CD4-positive, alpha-beta T cell treated with Interleukin-4 for 4 hours (primary cell): ENCODE results near the gene PXK.

Experiments used
- DNase-seq: peaks from one replicate; pipeline ENCODE4 v3.0.0-alpha.2; 2020

The PXK gene

DNA sequence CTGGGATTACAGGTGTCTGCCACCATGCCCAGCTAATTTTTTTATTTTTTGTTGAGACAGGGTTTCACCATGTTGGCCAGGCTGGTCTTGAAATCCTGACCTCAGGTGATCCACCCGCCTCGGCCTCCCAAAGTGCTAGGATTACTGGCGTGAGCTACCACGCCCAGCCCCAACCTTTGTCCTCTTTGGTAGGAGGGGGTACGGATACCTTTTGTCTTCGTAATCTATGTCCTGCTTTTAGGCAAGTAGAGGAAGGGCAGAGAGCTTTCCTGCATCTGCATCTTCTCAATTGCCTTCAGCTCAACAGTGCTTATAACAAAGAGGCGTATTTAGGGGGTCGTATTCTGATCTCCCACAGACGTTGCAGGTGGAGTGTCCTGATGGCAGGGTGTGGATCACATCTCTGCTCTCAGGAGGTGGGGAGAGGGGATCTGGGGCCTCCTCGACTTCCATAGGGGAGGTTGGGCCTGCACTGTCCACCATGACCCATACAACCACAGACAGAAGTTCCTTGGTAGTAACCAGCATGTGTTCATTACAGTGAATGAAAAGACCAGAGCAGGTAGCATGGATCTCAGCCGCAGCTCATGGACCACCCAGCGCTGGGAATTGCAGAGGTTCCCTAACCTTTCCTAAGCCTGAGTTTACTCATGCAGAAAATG lies 137.8 kb downstream of the PXK start:
- DNase-seq: no peak

DNA sequence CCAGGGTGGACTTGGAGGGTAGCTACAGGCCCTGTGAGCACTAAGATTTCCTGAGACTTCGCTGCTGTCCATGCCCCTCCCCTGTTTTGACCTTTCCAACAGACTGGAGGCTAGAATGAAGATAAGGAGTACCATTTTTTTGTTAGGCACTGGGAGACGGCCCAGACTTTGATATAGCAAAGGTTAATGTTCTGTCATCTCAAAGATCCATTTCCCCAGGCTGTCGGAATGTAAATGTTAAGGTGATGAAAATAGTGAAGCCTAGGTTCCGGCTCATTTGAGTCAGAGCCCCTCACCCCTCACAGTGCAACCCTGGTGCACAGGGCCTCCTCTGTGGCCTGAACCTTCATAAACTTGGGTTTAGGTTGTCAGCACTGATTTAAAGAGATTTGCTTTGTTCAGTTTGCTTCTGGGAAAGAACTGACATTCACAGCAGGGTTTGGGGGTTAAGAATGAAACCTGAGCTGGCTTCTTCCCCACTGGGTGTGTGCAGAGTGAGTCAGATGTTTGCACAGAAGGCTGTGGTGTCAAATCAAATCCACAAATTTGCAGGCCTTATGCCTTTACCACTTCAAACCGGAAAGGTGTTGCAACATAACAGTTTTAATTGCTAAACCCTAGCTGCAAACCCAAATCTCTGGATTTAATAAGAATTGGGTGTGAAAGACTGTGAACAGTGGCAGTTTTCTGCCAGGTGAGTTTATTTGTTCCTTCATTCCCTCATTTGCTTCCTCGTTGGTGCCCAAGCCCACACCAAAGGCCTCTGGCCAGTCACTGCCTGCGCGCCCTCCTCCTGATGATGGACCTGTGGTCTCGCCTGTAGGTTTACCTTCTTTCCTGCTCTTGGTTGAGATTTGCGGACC lies 138.6 kb downstream of the PXK start:
- peak; percentile 88 for DNase-seq

DNA sequence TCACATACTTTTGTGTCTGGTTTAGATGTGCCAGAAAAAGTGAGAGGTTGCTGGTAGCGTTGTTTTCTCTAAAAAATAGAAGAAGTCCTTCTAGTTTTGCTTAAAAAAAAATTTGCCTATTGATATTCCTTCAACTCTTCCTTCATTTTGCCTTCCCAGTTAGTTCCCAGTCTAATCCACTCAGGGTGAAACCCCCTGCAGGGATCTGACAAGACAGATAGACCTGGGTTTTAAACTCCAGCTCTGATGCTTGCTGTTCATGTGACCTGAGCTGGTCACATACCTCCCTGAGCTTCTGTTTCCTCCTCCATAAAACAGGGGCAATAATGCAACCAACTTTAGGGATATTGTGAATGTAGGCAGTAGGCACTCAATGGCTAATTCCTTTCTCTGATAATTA lies 140.6 kb downstream of the PXK start:
- no peak for DNase-seq

DNA sequence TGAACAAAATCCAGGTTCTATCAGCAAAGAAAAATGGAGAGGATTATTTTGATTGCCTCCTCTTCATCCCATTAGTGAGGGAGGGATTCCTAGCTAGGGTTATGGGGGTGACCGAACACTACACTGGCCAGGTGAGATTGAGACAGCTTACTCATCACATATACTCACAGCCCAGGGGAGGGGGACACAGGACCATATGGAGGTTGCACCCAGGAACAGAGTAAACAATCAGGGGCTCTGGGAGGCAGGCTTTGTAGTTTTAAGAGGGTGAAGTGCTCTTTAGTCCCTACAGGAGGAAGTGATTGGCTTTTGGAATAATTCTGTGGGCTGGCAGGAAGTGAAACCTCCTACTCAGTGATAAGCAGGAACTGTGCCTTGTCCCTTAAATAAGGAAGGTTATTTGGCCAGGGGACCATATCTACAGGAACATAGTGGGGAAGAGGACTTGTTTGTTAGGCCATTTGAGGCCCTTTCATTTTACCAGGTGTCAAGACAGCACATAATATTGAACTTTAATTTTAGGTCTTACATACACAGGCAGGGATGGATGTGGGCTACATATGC lies 141.7 kb downstream of the PXK start:
- peak; percentile 28 for DNase-seq

DNA sequence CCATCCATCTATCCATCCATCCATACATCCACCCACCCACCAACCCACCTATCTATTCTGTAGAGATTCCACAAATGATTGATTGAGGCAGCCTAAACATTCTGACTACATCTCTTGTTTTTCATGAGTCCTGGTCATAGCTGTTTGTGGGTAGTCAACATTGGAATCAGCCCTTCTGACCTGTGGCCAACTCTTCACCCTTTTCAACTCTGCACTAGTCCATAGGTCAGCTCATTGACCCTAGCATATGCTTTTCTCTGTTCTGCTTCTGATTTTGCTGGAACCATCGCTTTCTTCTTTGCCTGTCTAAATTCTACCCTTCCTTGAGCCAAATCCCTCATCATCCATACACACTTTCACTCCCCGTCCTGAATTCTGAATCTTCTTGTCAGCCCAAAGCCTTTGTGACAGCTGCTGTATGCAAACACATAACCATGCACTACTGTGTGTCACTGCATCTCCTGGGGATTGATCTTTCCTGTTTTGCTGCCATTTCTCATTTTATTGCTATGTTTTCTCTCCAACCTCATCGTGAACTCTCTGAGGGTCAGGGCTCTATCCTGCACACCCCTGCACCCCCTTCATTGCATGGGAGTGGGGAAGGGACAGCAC lies 142.4 kb downstream of the PXK start:
- no peak for DNase-seq
